Activated naive CD4-positive, alpha-beta T cell treated with anti-CD3 and anti-CD28 coated beads, Interleukin-2, amount 10 ng/mL, durations not matched to agents 7 days and 5 days (primary cell): Measurements from ENCODE around the gene CACNB2.
"Not testable (repeated sequence)": the region's sequence is repeated elsewhere in the genome, so short reads cannot be mapped to it uniquely, and the experiment has no call there.

Experiments used
- CTCF ChIA-PET: fragments of 350-600 bp; sonication (Branson Sonifier 250); formaldehyde crosslinking; loops from one replicate; lab custom pipeline; 2021; ENCODE audit warnings: antibody characterized with exemption; lab: Charles Lee
- DNase-seq: peaks from one replicate; pipeline ENCODE4 v3.0.0-alpha.2; 2020
- H3K27ac Mint-ChIP-seq: one replicate; pipeline ENCODE4 v1.8.0; 2021; ENCODE audit warnings: mild to moderate bottlenecking, moderate library complexity, mixed read lengths
- H3K27me3 Mint-ChIP-seq: one replicate; pipeline ENCODE4 v1.8.0; 2021; ENCODE audit warnings: mild to moderate bottlenecking, mixed read lengths
- H3K36me3 Mint-ChIP-seq: one replicate; pipeline ENCODE4 v1.8.0; 2021; ENCODE audit warnings: mixed read lengths
- H3K4me1 Mint-ChIP-seq: one replicate; pipeline ENCODE4 v1.8.0; 2021; ENCODE audit warnings: mixed read lengths
- H3K4me3 Mint-ChIP-seq: one replicate; pipeline ENCODE4 v1.8.0; 2021; ENCODE audit warnings: mild to moderate bottlenecking, moderate library complexity, mixed read lengths
- H3K9me3 Mint-ChIP-seq: one replicate; pipeline ENCODE4 v1.8.0; 2021; ENCODE audit warnings: mixed read lengths

Gene CACNB2

GRCh38 chr10:18158773-18159265 is 18.6 kb downstream of the CACNB2 start:
- H3K27ac Mint-ChIP-seq, result no peak overlapping the region
- no peak overlapping the region for H3K4me3 Mint-ChIP-seq
- CTCF ChIA-PET, result no interaction called here
- no peaks in the 10 kb centered on the region for H3K9me3 Mint-ChIP-seq
- no peaks in the 10 kb centered on the region for H3K27me3 Mint-ChIP-seq
- H3K4me1 Mint-ChIP-seq, result no peaks in the 10 kb centered on the region
- DNase-seq, result no peak
- H3K36me3 Mint-ChIP-seq, result no peaks in the 10 kb centered on the region

- Mint-ChIP-seq H3K36me3 (no peaks in the 10 kb centered on the region), H3K4me3 (no peak overlapping the region), H3K27me3 (no peaks in the 10 kb centered on the region), H3K27ac (no peak overlapping the region), H3K4me1 (no peaks in the 10 kb centered on the region), H3K9me3 (no peaks in the 10 kb centered on the region)
- CTCF ChIA-PET, result no interaction called here
- DNase-seq, result no peak
These were observed 19.3 kb downstream of the CACNB2 start for GRCh38 chr10:18159557-18159956.

GRCh38 chr10:18162021-18162627 is 21.9 kb downstream of the CACNB2 start:
- CTCF ChIA-PET, result no interaction called here
- H3K9me3 Mint-ChIP-seq, result no peaks in the 10 kb centered on the region
- no peak overlapping the region for H3K27ac Mint-ChIP-seq
- no peaks in the 10 kb centered on the region for H3K36me3 Mint-ChIP-seq
- DNase-seq, result no peak
- no peaks in the 10 kb centered on the region for H3K4me1 Mint-ChIP-seq
- no peaks in the 10 kb centered on the region for H3K27me3 Mint-ChIP-seq
- no peak overlapping the region for H3K4me3 Mint-ChIP-seq

GRCh38 chr10:18164093-18164492 is 23.9 kb downstream of the CACNB2 start:
- H3K36me3 Mint-ChIP-seq, result no peaks in the 10 kb centered on the region
- DNase-seq, result no peak
- no peaks in the 10 kb centered on the region for H3K27me3 Mint-ChIP-seq
- H3K9me3 Mint-ChIP-seq, result no peaks in the 10 kb centered on the region
- no peak overlapping the region for H3K27ac Mint-ChIP-seq
- no peak overlapping the region for H3K4me3 Mint-ChIP-seq
- CTCF ChIA-PET, result no interaction called here
- no peaks in the 10 kb centered on the region for H3K4me1 Mint-ChIP-seq

GRCh38 chr10:18164748-18165361 is 24.6 kb downstream of the CACNB2 start:
- H3K27me3 Mint-ChIP-seq, result no peaks in the 10 kb centered on the region
- H3K9me3 Mint-ChIP-seq, result no peaks in the 10 kb centered on the region
- no peak overlapping the region for H3K4me3 Mint-ChIP-seq
- H3K36me3 Mint-ChIP-seq, result no peaks in the 10 kb centered on the region
- no peaks in the 10 kb centered on the region for H3K4me1 Mint-ChIP-seq
- no peak for DNase-seq
- no peak overlapping the region for H3K27ac Mint-ChIP-seq
- CTCF ChIA-PET, result no interaction called here

- H3K9me3 Mint-ChIP-seq, result no peaks in the 10 kb centered on the region
- no peaks in the 10 kb centered on the region for H3K4me1 Mint-ChIP-seq
- CTCF ChIA-PET, result interaction anchor here (0.9 kb wide), 1 partner anchor 16 kb away, joined by 3 read pairs; no protein-coding TSS in a partner anchor
- H3K4me3 Mint-ChIP-seq, result no peak overlapping the region
- H3K36me3 Mint-ChIP-seq, result no peaks in the 10 kb centered on the region
- H3K27me3 Mint-ChIP-seq, result no peaks in the 10 kb centered on the region
- no peak for DNase-seq
- no peak overlapping the region for H3K27ac Mint-ChIP-seq
These were observed 38.7 kb downstream of the CACNB2 start for GRCh38 chr10:18178854-18179483.

- H3K27ac Mint-ChIP-seq, result no peak overlapping the region
- no peaks in the 10 kb centered on the region for H3K9me3 Mint-ChIP-seq
- no peaks in the 10 kb centered on the region for H3K36me3 Mint-ChIP-seq
- CTCF ChIA-PET, result interaction anchor here (0.9 kb wide), 1 partner anchor 15 kb away, joined by 3 read pairs; no protein-coding TSS in a partner anchor
- no peak overlapping the region for H3K4me3 Mint-ChIP-seq
- no peak for DNase-seq
- H3K4me1 Mint-ChIP-seq, result no peaks in the 10 kb centered on the region
- H3K27me3 Mint-ChIP-seq, result no peaks in the 10 kb centered on the region
These were observed 39.7 kb downstream of the CACNB2 start for GRCh38 chr10:18179891-18180290.

GRCh38 chr10:18181382-18181781 is 41.2 kb downstream of the CACNB2 start:
- H3K27me3 Mint-ChIP-seq, H3K36me3 Mint-ChIP-seq, DNase-seq, H3K4me1 Mint-ChIP-seq, CTCF ChIA-PET, H3K9me3 Mint-ChIP-seq, H3K27ac Mint-ChIP-seq, H3K4me3 Mint-ChIP-seq: not testable (repeated sequence)

GRCh38 chr10:18185621-18186020 is 45.4 kb downstream of the CACNB2 start:
- Mint-ChIP-seq H3K27me3 (no peaks in the 10 kb centered on the region), H3K9me3 (no peaks in the 10 kb centered on the region), H3K27ac (no peak overlapping the region), H3K36me3 (no peaks in the 10 kb centered on the region), H3K4me3 (no peak overlapping the region), H3K4me1 (no peaks in the 10 kb centered on the region)
- no peak for DNase-seq
- CTCF ChIA-PET, result no interaction called here

GRCh38 chr10:18190840-18191239 is 50.6 kb downstream of the CACNB2 start:
- Mint-ChIP-seq H3K9me3 (peaks cover 2% of the 10 kb centered on the region), H3K27me3 (no peaks in the 10 kb centered on the region), H3K36me3 (no peaks in the 10 kb centered on the region), H3K4me1 (no peaks in the 10 kb centered on the region), H3K4me3 (no peak overlapping the region), H3K27ac (no peak overlapping the region)
- no peak for DNase-seq
- CTCF ChIA-PET, result no interaction called here

GRCh38 chr10:18194634-18195033 is 54.4 kb downstream of the CACNB2 start:
- H3K4me1 Mint-ChIP-seq, result no peaks in the 10 kb centered on the region
- CTCF ChIA-PET, result interaction anchor here (0.9 kb wide), 1 partner anchor 15 kb away, joined by 3 read pairs; no protein-coding TSS in a partner anchor
- no peak overlapping the region for H3K27ac Mint-ChIP-seq
- H3K27me3 Mint-ChIP-seq, result no peaks in the 10 kb centered on the region
- no peak overlapping the region for H3K4me3 Mint-ChIP-seq
- peaks cover 2% of the 10 kb centered on the region for H3K9me3 Mint-ChIP-seq
- no peak for DNase-seq
- no peaks in the 10 kb centered on the region for H3K36me3 Mint-ChIP-seq

- CTCF ChIA-PET, result interaction anchor here (0.9 kb wide), 1 partner anchor 16 kb away, joined by 3 read pairs; no protein-coding TSS in a partner anchor
- H3K27me3 Mint-ChIP-seq, result no peaks in the 10 kb centered on the region
- H3K27ac Mint-ChIP-seq, result no peak overlapping the region
- H3K4me3 Mint-ChIP-seq, result no peak overlapping the region
- no peaks in the 10 kb centered on the region for H3K36me3 Mint-ChIP-seq
- no peak for DNase-seq
- H3K4me1 Mint-ChIP-seq, result no peaks in the 10 kb centered on the region
- H3K9me3 Mint-ChIP-seq, result peaks cover 2% of the 10 kb centered on the region
These were observed 55.0 kb downstream of the CACNB2 start for GRCh38 chr10:18195060-18195799.

- H3K4me3 Mint-ChIP-seq, result no peak overlapping the region
- DNase-seq, result no peak
- H3K9me3 Mint-ChIP-seq, result no peaks in the 10 kb centered on the region
- H3K27me3 Mint-ChIP-seq, result no peaks in the 10 kb centered on the region
- CTCF ChIA-PET, result no interaction called here
- H3K27ac Mint-ChIP-seq, result no peak overlapping the region
- H3K4me1 Mint-ChIP-seq, result no peaks in the 10 kb centered on the region
- H3K36me3 Mint-ChIP-seq, result no peaks in the 10 kb centered on the region
These were observed 56.8 kb downstream of the CACNB2 start for GRCh38 chr10:18196806-18197550.

GRCh38 chr10:18197706-18198105 is 57.5 kb downstream of the CACNB2 start:
- CTCF ChIA-PET, result no interaction called here

More at GRCh38 chr10:18197706-18198105, 57.5 kb downstream of the CACNB2 start:
- DNase-seq, result no peak
- Mint-ChIP-seq H3K27me3 (no peaks in the 10 kb centered on the region), H3K27ac (no peak overlapping the region), H3K4me1 (no peaks in the 10 kb centered on the region), H3K36me3 (no peaks in the 10 kb centered on the region), H3K4me3 (no peak overlapping the region), H3K9me3 (no peaks in the 10 kb centered on the region)
